ENCODE data around the gene LMF2. TPM values are rescaled to one million over a fixed set of nuclear protein-coding genes. Genes with fewer than 3 reads are reported as not detected.

The LMF2 gene
- total and polyA plus RNA-seq, 2 of the 8 experiments (the other 6 are each of a cell fraction or from before 2014, with no cell fraction given): 34.3 to 62.9 TPM

DNA sequence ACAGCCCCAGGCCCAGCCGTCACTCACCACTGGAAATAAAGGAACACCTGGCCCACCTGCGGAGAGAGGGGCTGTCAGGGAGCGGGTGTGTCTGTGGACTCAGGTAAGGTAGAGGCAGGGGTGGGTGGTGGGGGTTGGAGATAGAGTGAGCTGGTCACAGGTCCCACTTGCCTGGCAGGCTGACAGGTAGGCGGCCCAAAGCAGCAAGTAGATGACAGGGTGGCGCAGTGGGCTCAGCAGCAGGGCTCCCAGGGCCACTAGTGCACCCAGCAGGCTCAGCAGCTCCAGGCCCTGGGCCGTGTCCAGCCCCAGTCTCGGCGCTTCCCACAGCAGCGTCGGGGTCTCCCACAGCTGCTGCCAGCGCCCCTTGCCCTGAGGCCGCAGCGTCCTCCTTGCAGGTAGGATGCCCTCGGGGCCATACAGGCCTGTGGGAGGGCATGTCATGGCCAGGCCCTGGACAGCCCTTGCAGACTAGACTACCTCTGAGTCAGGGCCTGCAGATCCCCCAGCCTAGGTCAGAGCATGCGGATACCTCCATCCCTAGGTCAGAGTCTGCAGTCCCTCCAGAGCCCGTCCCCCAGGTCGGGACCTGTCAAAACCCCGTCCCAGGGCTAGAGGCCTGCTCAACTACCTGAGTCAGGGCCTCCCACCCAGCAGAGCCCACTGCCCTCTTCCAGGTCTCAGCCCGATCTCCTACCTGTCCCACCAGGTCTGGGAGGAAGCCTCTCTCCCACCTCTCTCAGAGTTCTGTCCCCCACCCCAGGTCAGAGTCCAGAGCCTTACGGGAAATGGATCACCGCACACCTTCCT lies 686 bp downstream of the LMF2 start:
- Histone ChIP-seq H3K14ac (ENCODE audit: insufficient read length) (no peak overlapping the region), H4K5ac (ENCODE audit: insufficient read length, low read depth, low read length) (no peak overlapping the region), H2BK120ac (replicated peaks; ENCODE audit: low read depth, low read length) (no peak overlapping the region), H3K4me1 (replicated peaks in 1 of 4; ENCODE audit: control insufficient read depth in 3 of 4, insufficient read depth in 4 of 4, low read length in 3 of 4) (peaks cover 2 to 8% (median 5%) of the 10 kb centered on the region in 4 experiments), H3K9me3 (ENCODE audit: insufficient read depth in 2 of 2, low read depth in 1 of 2, low read length in 1 of 2) (no peaks in the 10 kb centered on the region), H2BK12ac (ENCODE audit: low read depth, low read length) (no peak overlapping the region), H4K91ac (replicated peaks; ENCODE audit: insufficient read length, low read length) (no peak overlapping the region), H3K18ac (ENCODE audit: extremely low read depth, low read length) (peak overlapping the region; percentile 83), H3K23me2 (ENCODE audit: low read depth, low read length) (peaks cover 11% of the 10 kb centered on the region; the same call in 1 of the 2 replicates), H3K4ac (replicated peaks; ENCODE audit: insufficient read length, low read depth, low read length) (no peak overlapping the region), H3K27ac (ENCODE audit: low read depth, low read length) (no peak overlapping the region), H2AK5ac (ENCODE audit: low read depth, low read length) (no peak overlapping the region), H3K79me2 (ENCODE audit: control insufficient read depth in 1 of 2, insufficient read depth in 2 of 2, low read length in 2 of 2) (peaks cover 0 to 18% of the 10 kb centered on the region in 2 experiments; a peak in 2 of 4 replicates), H3K36me3 (ENCODE audit: control insufficient read depth in 2 of 4, insufficient read depth in 4 of 4, low read length in 3 of 4) (peaks cover 0 to 15% (median 0%) of the 10 kb centered on the region in 4 experiments; a peak in 3 of 8 replicates), H3K4me2 (ENCODE audit: insufficient read depth in 1 of 2, low read depth in 2 of 2, low read length in 2 of 2) (peak overlapping the region; percentile 65 to 96), H3K27me3 (replicated peaks in 1 of 4; ENCODE audit: control insufficient read depth in 3 of 4, extremely low read depth in 1 of 4, insufficient read depth in 3 of 4, low read length in 3 of 4) (no peaks in the 10 kb centered on the region), H4K8ac (ENCODE audit: extremely low read depth, insufficient read depth, low read length) (no peak overlapping the region; the same call in 1 of the 2 replicates), H3K79me1 (ENCODE audit: low read depth, low read length) (peaks cover 9% of the 10 kb centered on the region; the same call in 1 of the 2 replicates), H2BK5ac (ENCODE audit: low read depth, low read length) (peak overlapping the region; percentile 60; the same call in 1 of the 2 replicates), H2BK15ac (ENCODE audit: low read length) (no peak overlapping the region), H2AFZ (ENCODE audit: low read length) (peak overlapping the region; percentile 98; the same call in 1 of the 2 replicates), H3K23ac (ENCODE audit: insufficient read length) (no peak overlapping the region), H3K4me3 (ENCODE audit: extremely low read depth in 1 of 4, insufficient read depth in 2 of 4, low read depth in 3 of 4, low read length in 4 of 4) (peak overlapping the region; percentile 55 to 100 (median 88)), H4K20me1 (replicated peaks in 1 of 2; ENCODE audit: control insufficient read depth in 1 of 2, insufficient read depth in 2 of 2, low read length in 2 of 2) (peaks cover 0 to 18% of the 10 kb centered on the region in 2 experiments), H3K56ac (replicated peaks; ENCODE audit: insufficient read length, low read depth, low read length) (peak overlapping the region; percentile 77), H2BK20ac (ENCODE audit: low read length) (no peak overlapping the region), H3K9ac (replicated peaks in 1 of 4; ENCODE audit: extremely low read depth in 1 of 4, low read depth in 3 of 4, low read length in 3 of 4) (peak overlapping the region in 3 of 4 experiments; percentile 6 to 66 (median 35); a peak in 4 of 7 replicates)
- FAIRE-seq: no peak
- POLR2A ChIA-PET (ENCODE audit: partially characterized antibody): interaction anchor here (0.8 to 2.7 kb wide), 5 partner anchors 9 to 37 kb away, joined by 3 to 17 read pairs (median 3); partner anchors contain the start of genes ADM2 and MIOX
- DNase-seq (ENCODE audit: low read depth in 1 of 2, low spot score in 2 of 2): peak in 1 of 2 experiments; percentile 53
- 62% methylated on average over 21 of the region's 21 CpGs; no CpG with 5 or more reads in 1 of the 2 experiments for WGBS, 2 experiments (ENCODE audit: extremely low coverage in 1 of 2, insufficient coverage in 1 of 2, insufficient read length in 1 of 2, insufficient replicate concordance in 2 of 2, low coverage in 1 of 2, low lambda C conversion rate in 2 of 2, missing lambda C conversion rate in 1 of 2)
- TF ChIP-seq GTF2F1 (IDR thresholded peaks at IDR 0.05; ENCODE audit: borderline replicate concordance, low read depth, low read length) (no peak), BCL11A (IDR thresholded peaks at IDR 0.05; ENCODE audit: low read depth in 2 of 2, low read length in 2 of 2) (no peak), CBX8 (IDR thresholded peaks at IDR 0.05; ENCODE audit: borderline replicate concordance, low read depth, low read length) (no peak), YY1 (IDR thresholded peaks at IDR 0.05; ENCODE audit: low read depth, low read length) (no peak), SAP30 (IDR thresholded peaks at IDR 0.05; ENCODE audit: insufficient read depth, insufficient replicate concordance, low read length) (no peak)
- TF ChIP-seq, protein P1, sequence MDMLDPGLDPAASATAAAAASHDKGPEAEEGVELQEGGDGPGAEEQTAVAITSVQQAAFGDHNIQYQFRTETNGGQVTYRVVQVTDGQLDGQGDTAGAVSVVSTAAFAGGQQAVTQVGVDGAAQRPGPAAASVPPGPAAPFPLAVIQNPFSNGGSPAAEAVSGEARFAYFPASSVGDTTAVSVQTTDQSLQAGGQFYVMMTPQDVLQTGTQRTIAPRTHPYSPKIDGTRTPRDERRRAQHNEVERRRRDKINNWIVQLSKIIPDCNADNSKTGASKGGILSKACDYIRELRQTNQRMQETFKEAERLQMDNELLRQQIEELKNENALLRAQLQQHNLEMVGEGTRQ (IDR thresholded peaks at IDR 0.05; ENCODE audit: low read length): no peak
- TF ChIP-seq, protein P2, sequence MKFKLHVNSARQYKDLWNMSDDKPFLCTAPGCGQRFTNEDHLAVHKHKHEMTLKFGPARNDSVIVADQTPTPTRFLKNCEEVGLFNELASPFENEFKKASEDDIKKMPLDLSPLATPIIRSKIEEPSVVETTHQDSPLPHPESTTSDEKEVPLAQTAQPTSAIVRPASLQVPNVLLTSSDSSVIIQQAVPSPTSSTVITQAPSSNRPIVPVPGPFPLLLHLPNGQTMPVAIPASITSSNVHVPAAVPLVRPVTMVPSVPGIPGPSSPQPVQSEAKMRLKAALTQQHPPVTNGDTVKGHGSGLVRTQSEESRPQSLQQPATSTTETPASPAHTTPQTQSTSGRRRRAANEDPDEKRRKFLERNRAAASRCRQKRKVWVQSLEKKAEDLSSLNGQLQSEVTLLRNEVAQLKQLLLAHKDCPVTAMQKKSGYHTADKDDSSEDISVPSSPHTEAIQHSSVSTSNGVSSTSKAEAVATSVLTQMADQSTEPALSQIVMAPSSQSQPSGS (IDR thresholded peaks at IDR 0.05; ENCODE audit: low read length): no peak
- CTCF ChIA-PET (ENCODE audit: partially characterized antibody): interaction anchor here (0.8 to 2.7 kb wide), 4 partner anchors 9 to 21 kb away, joined by 3 to 22 read pairs (median 4); no protein-coding TSS in a partner anchor

Measured in H1 (cell line).